ENCODE results near the gene GOLGA2. TPM values are rescaled to one million over a fixed set of nuclear protein-coding genes. Genes with fewer than 3 reads are reported as not detected.

GOLGA2 gene
- total RNA-seq, 1 donor from 2014 or later, result 105 TPM

- Mint-ChIP-seq H3K36me3 (ENCODE audit: low read depth, unreplicated experiment) (peaks cover 29% of the 10 kb centered on the region), H3K4me3 (ENCODE audit: unreplicated experiment) (no peak overlapping the region), H3K4me1 (ENCODE audit: low read depth, unreplicated experiment) (no peaks in the 10 kb centered on the region), H3K27ac (ENCODE audit: unreplicated experiment) (no peak overlapping the region), H3K27me3 (ENCODE audit: low read depth, unreplicated experiment) (no peaks in the 10 kb centered on the region), H3K9me3 (ENCODE audit: unreplicated experiment) (no peaks in the 10 kb centered on the region)
- no peaks in the 10 kb centered on the region for H3K27me3 ChIP-seq (ENCODE audit: insufficient read depth, low read length)
- H3K4me2 ChIP-seq (ENCODE audit: low read length), result no peak overlapping the region
- no peak overlapping the region for H3K27ac ChIP-seq (ENCODE audit: low read depth, low read length)
- H3K79me2 ChIP-seq (ENCODE audit: insufficient read depth, low read length), result no peaks in the 10 kb centered on the region
- H3K9me3 ChIP-seq (ENCODE audit: insufficient read depth, low read depth, low read length), result no peaks in the 10 kb centered on the region
- no peak overlapping the region for H2AFZ ChIP-seq (ENCODE audit: low read depth, low read length)
- TF ChIP-seq EZH2 (IDR thresholded peaks at IDR 0.05; ENCODE audit: insufficient read depth, low read length) (no peak), CTCF (IDR thresholded peaks at IDR 0.05; ENCODE audit: insufficient read depth, low read depth, low read length) (no peak)
- DNase-seq (ENCODE audit: low read depth) (no peak), FAIRE-seq (no peak)
- no peaks in the 10 kb centered on the region for H4K20me1 ChIP-seq (ENCODE audit: insufficient read depth, low read length)
- H3K4me3 ChIP-seq (ENCODE audit: insufficient read depth, low read depth, low read length), result no peak overlapping the region
- no peaks in the 10 kb centered on the region for H3K4me1 ChIP-seq (ENCODE audit: insufficient read depth, low read length)
- no peak overlapping the region for H3K9ac ChIP-seq (ENCODE audit: low read length)
- no peaks in the 10 kb centered on the region for H3K36me3 ChIP-seq (ENCODE audit: insufficient read depth, low read length)
These were observed 49.9 kb downstream of the GOLGA2 start for GRCh38 chr9:128225770-128226411.

- H3K4me2 ChIP-seq (ENCODE audit: low read length), result no peak overlapping the region
- H4K20me1 ChIP-seq (ENCODE audit: insufficient read depth, low read length), result no peaks in the 10 kb centered on the region
- DNase-seq (ENCODE audit: low read depth), result no peak
- Mint-ChIP-seq H3K36me3 (ENCODE audit: low read depth, unreplicated experiment) (peaks cover 32% of the 10 kb centered on the region), H3K27me3 (ENCODE audit: low read depth, unreplicated experiment) (no peaks in the 10 kb centered on the region), H3K27ac (ENCODE audit: unreplicated experiment) (no peak overlapping the region), H3K4me1 (ENCODE audit: low read depth, unreplicated experiment) (no peaks in the 10 kb centered on the region), H3K4me3 (ENCODE audit: unreplicated experiment) (no peak overlapping the region), H3K9me3 (ENCODE audit: unreplicated experiment) (no peaks in the 10 kb centered on the region)
- no peak overlapping the region for H2AFZ ChIP-seq (ENCODE audit: low read depth, low read length)
- H3K9me3 ChIP-seq (ENCODE audit: insufficient read depth, low read depth, low read length), result no peaks in the 10 kb centered on the region
- no peak overlapping the region for H3K9ac ChIP-seq (ENCODE audit: low read length)
- FAIRE-seq, result no peak
- TF ChIP-seq EZH2 (IDR thresholded peaks at IDR 0.05; ENCODE audit: insufficient read depth, low read length) (no peak), CTCF (IDR thresholded peaks at IDR 0.05; ENCODE audit: insufficient read depth, low read depth, low read length) (no peak)
- H3K27me3 ChIP-seq (ENCODE audit: insufficient read depth, low read length), result no peaks in the 10 kb centered on the region
- H3K79me2 ChIP-seq (ENCODE audit: insufficient read depth, low read length), result no peaks in the 10 kb centered on the region
- H3K27ac ChIP-seq (ENCODE audit: low read depth, low read length), result no peak overlapping the region
- H3K4me3 ChIP-seq (ENCODE audit: insufficient read depth, low read depth, low read length), result no peak overlapping the region
- H3K4me1 ChIP-seq (ENCODE audit: insufficient read depth, low read length), result no peaks in the 10 kb centered on the region
- no peaks in the 10 kb centered on the region for H3K36me3 ChIP-seq (ENCODE audit: insufficient read depth, low read length)
These were observed 50.9 kb downstream of the GOLGA2 start for GRCh38 chr9:128224877-128225276.

GRCh38 chr9:128222880-128223670 lies 52.7 kb downstream of the GOLGA2 start:
- H3K27me3 ChIP-seq (ENCODE audit: insufficient read depth, low read length), result no peaks in the 10 kb centered on the region

More at GRCh38 chr9:128222880-128223670, 52.7 kb downstream of the GOLGA2 start:
- Mint-ChIP-seq H3K27me3 (ENCODE audit: low read depth, unreplicated experiment) (no peaks in the 10 kb centered on the region), H3K9me3 (ENCODE audit: unreplicated experiment) (no peaks in the 10 kb centered on the region), H3K27ac (ENCODE audit: unreplicated experiment) (no peak overlapping the region), H3K4me1 (ENCODE audit: low read depth, unreplicated experiment) (peaks cover 6% of the 10 kb centered on the region), H3K36me3 (ENCODE audit: low read depth, unreplicated experiment) (peaks cover 40% of the 10 kb centered on the region), H3K4me3 (ENCODE audit: unreplicated experiment) (no peak overlapping the region)
- no peak for DNase-seq (ENCODE audit: low read depth)
- no peak overlapping the region for H3K9ac ChIP-seq (ENCODE audit: low read length)
- H3K4me1 ChIP-seq (ENCODE audit: insufficient read depth, low read length), result peaks cover 6% of the 10 kb centered on the region
- no peak for FAIRE-seq
- no peak overlapping the region for H3K4me2 ChIP-seq (ENCODE audit: low read length)
- TF ChIP-seq CTCF (IDR thresholded peaks at IDR 0.05; ENCODE audit: insufficient read depth, low read depth, low read length) (no peak), EZH2 (IDR thresholded peaks at IDR 0.05; ENCODE audit: insufficient read depth, low read length) (no peak)
- no peak overlapping the region for H2AFZ ChIP-seq (ENCODE audit: low read depth, low read length)
- no peaks in the 10 kb centered on the region for H3K9me3 ChIP-seq (ENCODE audit: insufficient read depth, low read depth, low read length)
- H4K20me1 ChIP-seq (ENCODE audit: insufficient read depth, low read length), result no peaks in the 10 kb centered on the region
- H3K36me3 ChIP-seq (ENCODE audit: insufficient read depth, low read length), result no peaks in the 10 kb centered on the region
- H3K79me2 ChIP-seq (ENCODE audit: insufficient read depth, low read length), result no peaks in the 10 kb centered on the region
- H3K4me3 ChIP-seq (ENCODE audit: insufficient read depth, low read depth, low read length), result no peak overlapping the region
- no peak overlapping the region for H3K27ac ChIP-seq (ENCODE audit: low read depth, low read length)
